ENCODE measurements around the gene SNU13. TPM values are rescaled to one million over a fixed set of nuclear protein-coding genes. Genes with fewer than 3 reads are reported as not detected.
"Not testable (repeated sequence)": the region's sequence is repeated elsewhere in the genome, so short reads cannot be mapped to it uniquely, and the experiment has no call there.

SNU13 gene
- 100 to 1,000 TPM; 150 to 161 TPM for total RNA-seq

- WGBS = under 1% methylated on average over 62 of the region's 62 CpGs
- intact Hi-C loops (cut with DNase I) = no loop called here
Observed at GRCh38 chr22:41688365-41689211, at the start of gene SNU13. Gene SNU13, minus strand, starts transcription at chr22:41688867. Its CDS starts 71 bp downstream, at chr22:41688796.

GRCh38 chr22:41733241-41733640 lies 44.6 kb upstream of the SNU13 start:
- DNase-seq (ENCODE audit: low spot score); H3K27ac ChIP-seq; H3K27me3 ChIP-seq (replicated peaks; ENCODE audit: insufficient read depth); H3K4me3 ChIP-seq; H3K4me1 ChIP-seq (replicated peaks); intact Hi-C loops (cut with DNase I); H3K9me3 ChIP-seq; H3K36me3 ChIP-seq: not testable (repeated sequence)
- 93% methylated on average over 4 of the region's 4 CpGs for WGBS

More at GRCh38 chr22:41688365-41689211, at the start of gene SNU13:
- no peaks in the 10 kb centered on the region for H3K4me1 ChIP-seq (replicated peaks)
- peak in 1 of 4 experiments; percentile 10 for TF ChIP-seq CTCF (IDR thresholded peaks at IDR 0.05)
- TF ChIP-seq POLR2AphosphoS5 (IDR thresholded peaks at IDR 0.05) = peak; percentile 96
- peak; percentile 74 for TF ChIP-seq POLR2A (IDR thresholded peaks at IDR 0.05)
- H3K27me3 ChIP-seq (replicated peaks; ENCODE audit: insufficient read depth) = no peaks in the 10 kb centered on the region
- DNase-seq (ENCODE audit: low spot score) = peak; percentile 86
- peak within 1 kb of the TSS; percentile 81 to 85 for H3K4me3 ChIP-seq
- H3K36me3 ChIP-seq = no peaks in the 10 kb centered on the region
- no peaks in the 10 kb centered on the region for H3K9me3 ChIP-seq
- H3K27ac ChIP-seq = peak within 1 kb of the TSS; percentile 90 to 98

GRCh38 chr22:41732096-41732772 lies 43.6 kb upstream of the SNU13 start:
- no peak for TF ChIP-seq POLR2AphosphoS5 (IDR thresholded peaks at IDR 0.05)
- no peak for TF ChIP-seq POLR2A (IDR thresholded peaks at IDR 0.05)
- no peak for TF ChIP-seq CTCF (IDR thresholded peaks at IDR 0.05)
- H3K4me1 ChIP-seq (replicated peaks) = no peaks in the 10 kb centered on the region
- H3K27me3 ChIP-seq (replicated peaks; ENCODE audit: insufficient read depth) = no peaks in the 10 kb centered on the region
- DNase-seq (ENCODE audit: low spot score) = no peak
- H3K27ac ChIP-seq = no peak overlapping the region
- no peaks in the 10 kb centered on the region for H3K9me3 ChIP-seq
- intact Hi-C loops (cut with DNase I) = no loop called here
- no peak overlapping the region for H3K4me3 ChIP-seq
- no peaks in the 10 kb centered on the region for H3K36me3 ChIP-seq
- WGBS = 93% methylated on average over 7 of the region's 7 CpGs

GRCh38 chr22:41731609-41732008 lies 42.9 kb upstream of the SNU13 start:
- H3K4me3 ChIP-seq = no peak overlapping the region
- H3K27me3 ChIP-seq (replicated peaks; ENCODE audit: insufficient read depth) = no peaks in the 10 kb centered on the region
- H3K36me3 ChIP-seq = no peaks in the 10 kb centered on the region
- no peaks in the 10 kb centered on the region for H3K4me1 ChIP-seq (replicated peaks)
- H3K9me3 ChIP-seq = no peaks in the 10 kb centered on the region
- DNase-seq (ENCODE audit: low spot score) = no peak
- intact Hi-C loops (cut with DNase I) = no loop called here
- 100% methylated on average over 2 of the region's 2 CpGs for WGBS
- TF ChIP-seq CTCF (IDR thresholded peaks at IDR 0.05) (no peak), POLR2A (IDR thresholded peaks at IDR 0.05) (no peak), POLR2AphosphoS5 (IDR thresholded peaks at IDR 0.05) (no peak)
- H3K27ac ChIP-seq = no peak overlapping the region

GRCh38 chr22:41725510-41726110 lies 36.9 kb upstream of the SNU13 start:
- no peak for DNase-seq (ENCODE audit: low spot score)
- H3K27me3 ChIP-seq (replicated peaks; ENCODE audit: insufficient read depth) = no peaks in the 10 kb centered on the region
- H3K27ac ChIP-seq = no peak overlapping the region
- TF ChIP-seq CTCF (IDR thresholded peaks at IDR 0.05) = no peak
- no peak for TF ChIP-seq POLR2AphosphoS5 (IDR thresholded peaks at IDR 0.05)
- TF ChIP-seq POLR2A (IDR thresholded peaks at IDR 0.05) = no peak
- no peaks in the 10 kb centered on the region for H3K9me3 ChIP-seq
- intact Hi-C loops (cut with DNase I) = no loop called here
- H3K4me1 ChIP-seq (replicated peaks) = no peaks in the 10 kb centered on the region
- 94% methylated on average over 9 of the region's 9 CpGs for WGBS
- H3K4me3 ChIP-seq = no peak overlapping the region
- H3K36me3 ChIP-seq = no peaks in the 10 kb centered on the region

All from prostate gland (tissue), 2 donors.